Liver (tissue), 9 donors: ENCODE measurements around the gene XKR7. TPM values are rescaled to one million over a fixed set of nuclear protein-coding genes. Genes with fewer than 3 reads are reported as not detected.

Experiments
- DNase-seq: peaks from one replicate; pipeline ENCODE4 v3.0.0-alpha.2; 2017; ENCODE audit warnings: low spot score
- H3K27ac ChIP-seq, 2 donors: one replicate each; pipeline ENCODE4 v1.7.0; 2013; ENCODE audit warnings: inconsistent platforms in 2 of 2, low read length in 2 of 2, control low read depth in 1 of 2, low read depth in 1 of 2, mild to moderate bottlenecking in 1 of 2
- H3K27me3 ChIP-seq, 4 donors: one replicate each; pipeline versions ENCODE4 v1.6.1 to v1.7.0; 2013; ENCODE audit warnings: low read length in 3 of 4, inconsistent platforms in 1 of 4, mild to moderate bottlenecking in 1 of 4, moderate library complexity in 1 of 4; ENCODE audit not compliant: control insufficient read depth in 4 of 4, insufficient read depth in 4 of 4
- H3K36me3 ChIP-seq, 4 donors: one replicate each; pipeline versions ENCODE4 v1.6.1 to v1.7.0; 2013; ENCODE audit warnings: low read length in 3 of 4, mild to moderate bottlenecking in 3 of 4, low read depth in 1 of 4, moderate library complexity in 1 of 4; ENCODE audit not compliant: control insufficient read depth in 4 of 4, insufficient read depth in 3 of 4
- H3K4me1 ChIP-seq, 4 donors: one replicate each; pipeline versions ENCODE4 v1.6.1 to v1.7.0; 2013; ENCODE audit warnings: low read length in 3 of 4, mild to moderate bottlenecking in 3 of 4, moderate library complexity in 1 of 4; ENCODE audit not compliant: control insufficient read depth in 4 of 4, insufficient read depth in 4 of 4
- H3K4me3 ChIP-seq, 3 donors: one replicate each; pipeline versions ENCODE4 v1.6.1 to v1.7.0; 2013; ENCODE audit warnings: low read length in 3 of 3, control low read depth in 1 of 3, low read depth in 1 of 3, mild to moderate bottlenecking in 1 of 3
- H3K9ac ChIP-seq, 2 donors: one replicate each; pipeline ENCODE4 v1.7.0; 2013; ENCODE audit warnings: low read length in 2 of 2, mild to moderate bottlenecking in 2 of 2, moderate library complexity in 2 of 2, control low read depth in 1 of 2, low read depth in 1 of 2
- H3K9me3 ChIP-seq, 4 donors: one replicate each; pipeline versions ENCODE4 v1.6.1 to v1.7.0; 2013; ENCODE audit warnings: low read length in 3 of 4; ENCODE audit not compliant: control insufficient read depth in 4 of 4
- EGR1 ChIP-seq, 2 donors: IDR thresholded peaks; 2 replicates each; pipeline ENCODE4 v1.6.1; 2016 to 2018; ENCODE audit warnings: antibody characterized with exemption in 2 of 2, low read depth in 2 of 2
- FOXA1 ChIP-seq: IDR thresholded peaks from 2 replicates; pipeline ENCODE4 v1.6.1; 2016; ENCODE audit warnings: antibody characterized with exemption
- FOXA2 ChIP-seq: IDR thresholded peaks from 2 replicates; pipeline ENCODE4 v1.6.1; 2016; ENCODE audit warnings: antibody characterized with exemption
- GABPA ChIP-seq, 2 donors: IDR thresholded peaks in 1 of 2; conservative IDR thresholded peaks in 1 of 2; 2 replicates each; pipeline ENCODE4 v1.6.1; 2016; ENCODE audit warnings: antibody characterized with exemption in 2 of 2, mild to moderate bottlenecking in 1 of 2, moderate library complexity in 1 of 2
- HNF4G ChIP-seq: IDR thresholded peaks from 2 replicates; pipeline ENCODE4 v1.6.1; 2016; ENCODE audit warnings: antibody characterized with exemption
- JUND ChIP-seq, 2 donors: IDR thresholded peaks; 2 replicates each; pipeline ENCODE4 v1.6.1; 2016; ENCODE audit warnings: antibody characterized with exemption in 2 of 2
- RXRA ChIP-seq, 2 donors: IDR thresholded peaks; 2 replicates each; pipeline ENCODE4 v1.6.1; 2017 to 2018; ENCODE audit warnings: antibody characterized with exemption in 2 of 2, mild to moderate bottlenecking in 1 of 2
- TAF1 ChIP-seq: conservative IDR thresholded peaks from 2 replicates; pipeline ENCODE4 v1.6.1; 2016; ENCODE audit warnings: antibody characterized with exemption, mild to moderate bottlenecking
- YY1 ChIP-seq: IDR thresholded peaks from 2 replicates; pipeline ENCODE4 v1.6.1; 2016; ENCODE audit warnings: antibody characterized with exemption, mild to moderate bottlenecking
- WGBS: extraction: QIAGEN DNeasy Blood & Tissue Kit; methylation state at CpG from one replicate; pipeline ENCODE4 v1.1.7; 2013; 5-methylcytosine and 5-hydroxymethylcytosine counted together
- polyA plus RNA-seq, 2 donors: library from polyadenylated mRNA; stranded (reverse) in 1 of 2; unstranded in 1 of 2; fragments of 200-250 nt in 1 of 2; fragments of >200 nt in 1 of 2; fragmentation: Nextera tagmentation in 1 of 2; extraction: Ambion mirVana in 1 of 2; gene quantifications; one replicate each; pipeline versions ENCODE4 v1.2.1 to v1.2.3, GENCODE V29; 2013 to 2015
- total RNA-seq, 2 donors: library from RNA; depleted of rRNA; stranded (reverse); fragments of >200 nt; gene quantifications; one replicate each; pipeline ENCODE4 v1.2.3, GENCODE V29; 2014
- TF ChIP-seq, protein P1 (sequence below): IDR thresholded peaks from 2 replicates; pipeline ENCODE4 v1.6.1; 2016; ENCODE audit warnings: antibody characterized with exemption
- TF ChIP-seq, protein P2 (sequence below): IDR thresholded peaks from 2 replicates; pipeline ENCODE4 v1.6.1; 2016; ENCODE audit warnings: antibody characterized with exemption
- TF ChIP-seq, protein P3 (sequence below): fragments of 150-350 bp; IDR thresholded peaks from 2 replicates; pipeline ENCODE4 v1.5.1; 2017; ENCODE audit warnings: improper control_type of control experiment, low read depth, low read length; ENCODE audit not compliant: missing input control
- TF ChIP-seq, protein P4 (sequence below): IDR thresholded peaks from 2 replicates; pipeline ENCODE4 v1.6.1; 2016; ENCODE audit warnings: antibody characterized with exemption, mild to moderate bottlenecking
- donor health status: healthy.
- donor health status: healthy.
- donor health status: healthy.
- donor health status: healthy.
- donor health status: healthy.

XKR7 gene
- total and polyA plus RNA-seq, 4 donors, result under 0.01 to 0.05 TPM; not detected in 2

DNA sequence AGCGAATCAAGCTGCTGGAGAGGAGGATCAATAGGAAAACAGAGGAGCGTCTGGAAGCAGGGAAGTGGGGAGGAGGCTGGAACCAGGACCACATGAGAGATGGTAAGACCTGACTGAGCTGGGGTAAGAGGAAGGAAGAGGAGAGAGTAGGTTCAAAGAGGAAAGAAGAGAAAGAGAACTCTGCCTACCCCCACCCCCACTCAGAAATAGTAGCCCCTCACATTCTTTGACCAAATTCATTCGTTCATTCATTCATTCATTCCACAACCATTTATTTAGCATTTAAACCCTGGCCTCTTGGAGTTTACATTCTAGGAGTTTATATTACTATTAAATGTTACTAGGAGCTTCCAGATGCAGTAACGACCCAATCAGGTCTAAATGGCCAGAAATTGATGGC, 68.3 kb downstream of the XKR7 start:
- H3K4me3 ChIP-seq, result no peak overlapping the region
- no peak for TF ChIP-seq FOXA2
- TF ChIP-seq, protein P1, sequence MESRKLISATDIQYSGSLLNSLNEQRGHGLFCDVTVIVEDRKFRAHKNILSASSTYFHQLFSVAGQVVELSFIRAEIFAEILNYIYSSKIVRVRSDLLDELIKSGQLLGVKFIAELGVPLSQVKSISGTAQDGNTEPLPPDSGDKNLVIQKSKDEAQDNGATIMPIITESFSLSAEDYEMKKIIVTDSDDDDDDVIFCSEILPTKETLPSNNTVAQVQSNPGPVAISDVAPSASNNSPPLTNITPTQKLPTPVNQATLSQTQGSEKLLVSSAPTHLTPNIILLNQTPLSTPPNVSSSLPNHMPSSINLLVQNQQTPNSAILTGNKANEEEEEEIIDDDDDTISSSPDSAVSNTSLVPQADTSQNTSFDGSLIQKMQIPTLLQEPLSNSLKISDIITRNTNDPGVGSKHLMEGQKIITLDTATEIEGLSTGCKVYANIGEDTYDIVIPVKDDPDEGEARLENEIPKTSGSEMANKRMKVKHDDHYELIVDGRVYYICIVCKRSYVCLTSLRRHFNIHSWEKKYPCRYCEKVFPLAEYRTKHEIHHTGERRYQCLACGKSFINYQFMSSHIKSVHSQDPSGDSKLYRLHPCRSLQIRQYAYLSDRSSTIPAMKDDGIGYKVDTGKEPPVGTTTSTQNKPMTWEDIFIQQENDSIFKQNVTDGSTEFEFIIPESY, result no peak
- no peak for TF ChIP-seq JUND (IDR thresholded peaks at IDR 0.05)
- no peak for TF ChIP-seq YY1
- no peak for TF ChIP-seq GABPA (IDR thresholded peaks at IDR 0.05 in 1 of 2, conservative IDR thresholded peaks at IDR 0.05 in 1 of 2)
- no peaks in the 10 kb centered on the region for H3K36me3 ChIP-seq
- no peak overlapping the region for H3K9ac ChIP-seq
- no peaks in the 10 kb centered on the region for H3K9me3 ChIP-seq
- 42% methylated on average over 4 of the region's 4 CpGs for WGBS
- peaks cover under 1 to 9% (median 4%) of the 10 kb centered on the region in 4 donors for H3K4me1 ChIP-seq
- H3K27ac ChIP-seq, result no peak overlapping the region
- H3K27me3 ChIP-seq, result peaks cover 0 to 4% (median 1%) of the 10 kb centered on the region in 4 donors
- DNase-seq, result no peak

DNA sequence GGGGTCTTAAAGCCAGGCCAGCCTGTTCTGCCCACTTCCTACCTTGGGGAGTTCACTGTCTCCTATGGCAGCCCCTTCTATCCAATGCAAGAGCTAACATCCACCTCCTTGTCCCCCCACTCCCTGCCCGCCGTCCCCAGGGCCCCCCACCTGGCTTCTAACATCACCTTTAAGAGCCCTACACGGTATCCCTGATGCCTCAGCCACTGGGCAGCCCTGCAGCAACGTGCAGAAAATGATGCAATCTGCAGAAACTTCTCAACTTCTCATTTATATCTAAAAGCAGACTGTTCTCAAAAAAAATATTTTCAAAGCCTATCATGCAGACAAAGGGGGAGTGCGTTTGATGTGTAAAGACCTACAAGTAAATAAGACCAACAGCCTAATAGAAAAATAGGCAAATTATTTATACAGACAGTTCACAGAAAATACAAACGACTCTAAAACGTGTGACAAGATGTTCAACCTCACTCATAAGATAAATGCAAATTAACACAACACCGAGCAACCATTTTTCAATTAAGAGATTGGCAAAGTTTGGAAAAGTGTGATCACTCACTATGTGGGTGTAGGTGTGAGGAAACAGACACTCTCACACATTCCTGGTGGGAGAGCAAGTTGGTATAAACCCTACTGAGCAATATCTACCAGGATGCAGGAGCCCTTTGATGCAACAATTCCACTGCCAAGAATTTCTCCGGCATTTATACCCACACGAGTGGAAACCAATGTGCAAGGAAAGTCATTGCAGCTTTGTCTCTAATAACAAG, 69.0 kb downstream of the XKR7 start:
- 54% methylated on average over 10 of the region's 10 CpGs for WGBS
- Histone ChIP-seq H3K9me3 (no peaks in the 10 kb centered on the region), H3K27me3 (peaks cover 0 to 4% (median 1%) of the 10 kb centered on the region in 4 donors), H3K4me1 (peaks cover 0 to 2% (median under 1%) of the 10 kb centered on the region in 4 donors), H3K9ac (no peak overlapping the region), H3K27ac (no peak overlapping the region), H3K36me3 (no peaks in the 10 kb centered on the region), H3K4me3 (no peak overlapping the region)
- no peak for DNase-seq
- no peak for TF ChIP-seq HNF4G
- TF ChIP-seq, protein P2, sequence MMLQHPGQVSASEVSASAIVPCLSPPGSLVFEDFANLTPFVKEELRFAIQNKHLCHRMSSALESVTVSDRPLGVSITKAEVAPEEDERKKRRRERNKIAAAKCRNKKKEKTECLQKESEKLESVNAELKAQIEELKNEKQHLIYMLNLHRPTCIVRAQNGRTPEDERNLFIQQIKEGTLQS, result no peak
- no peak for TF ChIP-seq FOXA2
- TF ChIP-seq TAF1, result no peak
- TF ChIP-seq FOXA1, result no peak

DNA sequence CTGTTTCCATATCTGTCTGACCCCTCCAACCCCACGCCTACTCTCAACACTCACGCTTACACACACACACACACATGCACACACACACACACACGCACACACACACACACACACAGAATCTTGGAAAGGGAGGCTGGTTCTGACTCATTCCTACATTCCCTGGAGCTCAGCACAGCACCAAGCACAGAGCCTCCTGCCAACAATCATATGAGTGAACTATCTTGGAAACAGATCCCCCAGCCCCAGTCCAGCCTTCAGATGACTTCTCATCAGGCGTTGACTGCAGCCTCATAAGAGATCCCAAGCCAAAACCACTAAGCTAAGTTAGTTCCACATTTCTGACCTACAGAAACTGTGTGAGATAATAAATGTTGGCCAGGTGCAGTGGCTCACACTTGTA, 70.0 kb downstream of the XKR7 start:
- no peak for DNase-seq
- H3K4me3 ChIP-seq, result no peak overlapping the region
- WGBS, result 83% methylated on average over 4 of the region's 4 CpGs
- H3K9ac ChIP-seq, result no peak overlapping the region
- H3K27me3 ChIP-seq, result peaks cover 0 to 6% (median 2%) of the 10 kb centered on the region in 4 donors
- TF ChIP-seq, protein P1, result no peak
- TF ChIP-seq, protein P3, sequence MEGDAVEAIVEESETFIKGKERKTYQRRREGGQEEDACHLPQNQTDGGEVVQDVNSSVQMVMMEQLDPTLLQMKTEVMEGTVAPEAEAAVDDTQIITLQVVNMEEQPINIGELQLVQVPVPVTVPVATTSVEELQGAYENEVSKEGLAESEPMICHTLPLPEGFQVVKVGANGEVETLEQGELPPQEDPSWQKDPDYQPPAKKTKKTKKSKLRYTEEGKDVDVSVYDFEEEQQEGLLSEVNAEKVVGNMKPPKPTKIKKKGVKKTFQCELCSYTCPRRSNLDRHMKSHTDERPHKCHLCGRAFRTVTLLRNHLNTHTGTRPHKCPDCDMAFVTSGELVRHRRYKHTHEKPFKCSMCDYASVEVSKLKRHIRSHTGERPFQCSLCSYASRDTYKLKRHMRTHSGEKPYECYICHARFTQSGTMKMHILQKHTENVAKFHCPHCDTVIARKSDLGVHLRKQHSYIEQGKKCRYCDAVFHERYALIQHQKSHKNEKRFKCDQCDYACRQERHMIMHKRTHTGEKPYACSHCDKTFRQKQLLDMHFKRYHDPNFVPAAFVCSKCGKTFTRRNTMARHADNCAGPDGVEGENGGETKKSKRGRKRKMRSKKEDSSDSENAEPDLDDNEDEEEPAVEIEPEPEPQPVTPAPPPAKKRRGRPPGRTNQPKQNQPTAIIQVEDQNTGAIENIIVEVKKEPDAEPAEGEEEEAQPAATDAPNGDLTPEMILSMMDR, result no peak
- no peak for TF ChIP-seq YY1
- TF ChIP-seq TAF1, result no peak
- no peak for TF ChIP-seq JUND (IDR thresholded peaks at IDR 0.05)
- TF ChIP-seq, protein P4, sequence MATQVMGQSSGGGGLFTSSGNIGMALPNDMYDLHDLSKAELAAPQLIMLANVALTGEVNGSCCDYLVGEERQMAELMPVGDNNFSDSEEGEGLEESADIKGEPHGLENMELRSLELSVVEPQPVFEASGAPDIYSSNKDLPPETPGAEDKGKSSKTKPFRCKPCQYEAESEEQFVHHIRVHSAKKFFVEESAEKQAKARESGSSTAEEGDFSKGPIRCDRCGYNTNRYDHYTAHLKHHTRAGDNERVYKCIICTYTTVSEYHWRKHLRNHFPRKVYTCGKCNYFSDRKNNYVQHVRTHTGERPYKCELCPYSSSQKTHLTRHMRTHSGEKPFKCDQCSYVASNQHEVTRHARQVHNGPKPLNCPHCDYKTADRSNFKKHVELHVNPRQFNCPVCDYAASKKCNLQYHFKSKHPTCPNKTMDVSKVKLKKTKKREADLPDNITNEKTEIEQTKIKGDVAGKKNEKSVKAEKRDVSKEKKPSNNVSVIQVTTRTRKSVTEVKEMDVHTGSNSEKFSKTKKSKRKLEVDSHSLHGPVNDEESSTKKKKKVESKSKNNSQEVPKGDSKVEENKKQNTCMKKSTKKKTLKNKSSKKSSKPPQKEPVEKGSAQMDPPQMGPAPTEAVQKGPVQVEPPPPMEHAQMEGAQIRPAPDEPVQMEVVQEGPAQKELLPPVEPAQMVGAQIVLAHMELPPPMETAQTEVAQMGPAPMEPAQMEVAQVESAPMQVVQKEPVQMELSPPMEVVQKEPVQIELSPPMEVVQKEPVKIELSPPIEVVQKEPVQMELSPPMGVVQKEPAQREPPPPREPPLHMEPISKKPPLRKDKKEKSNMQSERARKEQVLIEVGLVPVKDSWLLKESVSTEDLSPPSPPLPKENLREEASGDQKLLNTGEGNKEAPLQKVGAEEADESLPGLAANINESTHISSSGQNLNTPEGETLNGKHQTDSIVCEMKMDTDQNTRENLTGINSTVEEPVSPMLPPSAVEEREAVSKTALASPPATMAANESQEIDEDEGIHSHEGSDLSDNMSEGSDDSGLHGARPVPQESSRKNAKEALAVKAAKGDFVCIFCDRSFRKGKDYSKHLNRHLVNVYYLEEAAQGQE, result no peak
- TF ChIP-seq HNF4G, result no peak
- no peak for TF ChIP-seq EGR1 (IDR thresholded peaks at IDR 0.05; ENCODE audit: low read depth in 2 of 2)
- no peak for TF ChIP-seq RXRA (IDR thresholded peaks at IDR 0.05)
- no peak for TF ChIP-seq GABPA (IDR thresholded peaks at IDR 0.05 in 1 of 2, conservative IDR thresholded peaks at IDR 0.05 in 1 of 2)
- no peaks in the 10 kb centered on the region for H3K9me3 ChIP-seq
- no peak overlapping the region for H3K27ac ChIP-seq
- H3K36me3 ChIP-seq, result no peaks in the 10 kb centered on the region
- H3K4me1 ChIP-seq, result no peaks in the 10 kb centered on the region
